Left kidney (tissue), 2 donors: ENCODE results near the gene PDXK. TPM values are rescaled to one million over a fixed set of nuclear protein-coding genes. Genes with fewer than 3 reads are reported as not detected.
"Not testable (repeated sequence)": the region's sequence is repeated elsewhere in the genome, so short reads cannot be mapped to it uniquely, and the experiment has no call there.

ENCODE experiments used
- DNase-seq: peaks from one replicate; pipeline ENCODE4 v3.0.0-alpha.2; 2013
- polyA plus RNA-seq: library from polyadenylated mRNA; unstranded; fragments of 120-200 nt; gene quantifications from one replicate; pipeline ENCODE4 v1.2.1, GENCODE V29; 2013; ENCODE audit not compliant: insufficient read length

Gene PDXK
- polyA plus RNA-seq, 1 donor = 80.2 TPM

GRCh38 chr21:43694437-43695079 is 24.4 kb upstream of the PDXK start:
- no peak for DNase-seq

- no peak for DNase-seq
These were observed 22.7 kb upstream of the PDXK start for GRCh38 chr21:43696214-43696613.

GRCh38 chr21:43697758-43698643 is 20.9 kb upstream of the PDXK start:
- no peak for DNase-seq

- DNase-seq = not testable (repeated sequence)
These were observed 19.5 kb upstream of the PDXK start for GRCh38 chr21:43699492-43699777.

DNA sequence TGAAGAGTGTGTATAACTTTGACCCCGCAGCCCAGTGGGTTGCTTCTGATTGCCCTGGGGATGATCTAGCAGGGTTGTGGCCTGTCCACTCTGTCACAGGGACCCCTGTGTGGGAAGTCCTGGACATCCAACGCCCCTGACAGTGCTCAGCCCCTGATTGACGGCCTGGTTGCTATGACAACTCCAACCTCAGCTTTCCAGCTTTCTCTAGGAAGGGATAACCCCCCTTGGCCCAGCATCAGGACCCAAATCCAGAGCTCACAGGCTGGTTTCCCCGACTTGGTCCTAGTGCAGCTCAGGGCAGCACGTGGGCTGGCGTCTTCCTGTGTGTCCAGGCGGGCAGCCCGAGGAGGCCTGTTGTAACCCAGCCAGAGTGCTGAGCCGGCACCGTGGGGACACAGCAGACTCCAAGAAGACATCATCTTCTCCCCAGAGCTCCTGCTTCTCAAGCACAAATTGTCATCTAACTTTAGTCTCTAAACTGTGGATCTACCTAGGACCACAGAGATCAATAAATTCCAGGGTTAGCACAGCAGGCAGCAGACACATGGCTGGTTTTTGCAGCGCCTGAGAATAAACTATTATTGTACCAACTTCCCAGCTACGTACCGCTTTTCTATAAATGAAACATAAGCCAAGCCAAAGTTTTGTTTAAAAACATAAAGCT is 18.9 kb upstream of the PDXK start:
- no peak for DNase-seq

- no peak for DNase-seq
These were observed 16.8 kb upstream of the PDXK start for GRCh38 chr21:43701936-43702784.

DNA sequence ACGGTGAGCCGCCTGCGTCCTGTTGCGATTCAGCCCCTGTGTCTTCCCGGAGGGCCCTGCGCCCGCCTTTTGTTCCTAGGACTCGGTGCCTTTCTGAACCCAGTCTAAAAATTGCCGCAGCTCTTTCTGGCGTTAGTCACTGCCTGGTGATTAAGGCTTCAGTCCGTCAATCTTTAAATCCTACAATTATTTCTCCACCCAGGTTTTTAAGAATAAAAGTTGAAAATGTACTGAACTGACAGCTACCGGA is 16.2 kb upstream of the PDXK start:
- no peak for DNase-seq

DNA sequence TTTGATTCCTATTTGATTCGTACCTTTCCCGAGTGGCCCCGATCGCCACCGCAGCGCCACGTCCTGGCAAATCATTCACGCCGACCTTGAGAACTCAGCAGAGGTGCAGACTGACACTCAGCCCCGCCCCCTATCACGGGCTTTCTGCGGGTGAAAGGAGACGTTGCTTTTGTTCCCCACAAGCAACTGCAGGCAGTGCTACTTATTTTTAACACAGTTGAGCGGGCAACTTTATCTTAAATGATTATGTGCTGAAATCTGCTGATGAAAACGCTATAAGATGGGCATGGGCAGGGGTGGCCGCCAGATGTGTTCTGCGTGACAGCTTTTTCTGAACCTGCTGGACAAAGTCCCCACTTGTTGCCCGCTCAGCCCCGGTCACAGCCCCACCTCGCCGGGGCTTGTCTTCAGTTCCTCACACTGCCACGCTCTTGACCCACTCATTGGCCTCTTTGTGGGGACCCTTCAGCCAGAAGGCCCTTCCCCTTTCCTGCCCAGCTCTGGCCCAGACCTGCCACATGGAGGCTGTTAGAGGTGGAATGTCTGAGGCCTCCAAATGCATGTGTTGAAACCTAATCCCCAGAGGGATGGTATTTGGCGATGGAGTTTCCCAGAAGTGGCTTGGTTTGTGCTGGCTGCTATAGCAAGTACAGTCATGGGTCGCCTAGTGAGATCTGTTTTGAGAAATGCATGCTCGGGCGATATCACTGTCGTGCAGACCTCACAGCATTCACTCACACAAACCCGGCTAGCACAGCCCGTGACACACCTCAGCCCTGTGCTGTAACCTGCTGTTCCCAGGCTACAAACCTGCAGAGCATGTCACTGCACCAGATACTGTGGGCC is 15.7 kb upstream of the PDXK start:
- DNase-seq = no peak

- DNase-seq = no peak
These were observed 11.5 kb upstream of the PDXK start for GRCh38 chr21:43707462-43707861.

DNA sequence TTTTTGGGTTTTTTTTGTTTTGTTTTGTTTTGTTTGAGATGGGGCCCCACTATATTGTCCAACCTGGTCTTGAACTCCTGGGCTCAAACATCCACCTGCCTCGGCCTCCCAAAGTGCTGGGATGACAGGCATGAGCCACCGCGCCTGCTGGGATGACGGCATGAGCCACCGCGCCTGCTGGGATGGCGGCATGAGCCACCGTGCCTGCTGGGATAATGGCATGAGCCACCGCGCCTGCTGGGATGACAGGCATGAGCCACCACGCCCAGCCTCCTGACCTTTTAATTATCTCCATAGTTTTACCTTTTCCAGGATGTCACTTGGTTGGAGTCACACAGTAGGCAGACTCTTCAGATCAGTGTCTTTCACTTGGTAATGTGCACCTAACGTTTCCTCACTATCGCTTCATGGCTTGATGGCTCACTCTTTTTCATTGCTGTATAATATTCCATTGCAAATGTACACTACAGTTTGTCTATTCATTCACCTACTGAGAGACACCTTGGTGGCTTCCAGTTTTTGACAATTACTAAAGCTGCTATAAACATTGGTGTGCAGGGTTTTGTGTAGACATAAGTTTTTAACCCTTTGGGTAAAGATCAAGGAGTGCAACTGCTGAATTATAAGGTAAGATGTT is 10.1 kb upstream of the PDXK start:
- no peak for DNase-seq

DNA sequence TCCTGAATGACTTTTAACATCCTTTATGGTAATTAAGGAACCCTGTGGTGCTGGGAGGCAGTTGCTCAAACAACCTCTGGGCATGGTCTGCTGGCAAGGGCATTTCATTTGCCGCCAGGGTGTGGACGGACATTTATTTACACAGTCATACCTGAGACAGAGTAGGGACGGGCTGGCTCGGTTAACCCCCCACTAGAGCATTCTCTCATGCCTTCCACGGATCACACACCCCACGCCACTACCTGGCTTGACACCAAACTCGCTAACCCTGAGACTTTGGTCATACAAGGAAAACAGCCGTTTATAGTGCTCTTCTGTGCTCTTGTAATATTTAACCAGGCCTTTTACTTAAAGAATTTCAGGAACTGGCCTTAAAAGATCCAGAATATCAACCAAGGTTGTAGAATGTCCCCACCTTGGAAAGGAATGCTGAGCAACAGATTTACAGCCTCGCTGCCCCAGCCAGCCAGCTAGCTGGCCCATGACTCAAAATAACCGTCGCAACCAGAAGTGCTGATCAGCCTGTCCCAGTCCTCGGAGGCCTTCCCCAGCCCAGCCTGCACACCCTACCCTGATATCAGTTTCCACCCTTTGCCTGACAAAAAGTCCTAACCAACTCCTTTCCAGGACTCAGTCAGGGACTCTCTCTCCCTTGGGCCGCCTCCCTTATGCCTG is 6.5 kb upstream of the PDXK start:
- peak; percentile 58 for DNase-seq

- DNase-seq = not testable (repeated sequence)
These were observed 5.8 kb upstream of the PDXK start for GRCh38 chr21:43713123-43713522.

- DNase-seq = no peak
These were observed 2.4 kb upstream of the PDXK start for GRCh38 chr21:43716376-43717165.

DNA sequence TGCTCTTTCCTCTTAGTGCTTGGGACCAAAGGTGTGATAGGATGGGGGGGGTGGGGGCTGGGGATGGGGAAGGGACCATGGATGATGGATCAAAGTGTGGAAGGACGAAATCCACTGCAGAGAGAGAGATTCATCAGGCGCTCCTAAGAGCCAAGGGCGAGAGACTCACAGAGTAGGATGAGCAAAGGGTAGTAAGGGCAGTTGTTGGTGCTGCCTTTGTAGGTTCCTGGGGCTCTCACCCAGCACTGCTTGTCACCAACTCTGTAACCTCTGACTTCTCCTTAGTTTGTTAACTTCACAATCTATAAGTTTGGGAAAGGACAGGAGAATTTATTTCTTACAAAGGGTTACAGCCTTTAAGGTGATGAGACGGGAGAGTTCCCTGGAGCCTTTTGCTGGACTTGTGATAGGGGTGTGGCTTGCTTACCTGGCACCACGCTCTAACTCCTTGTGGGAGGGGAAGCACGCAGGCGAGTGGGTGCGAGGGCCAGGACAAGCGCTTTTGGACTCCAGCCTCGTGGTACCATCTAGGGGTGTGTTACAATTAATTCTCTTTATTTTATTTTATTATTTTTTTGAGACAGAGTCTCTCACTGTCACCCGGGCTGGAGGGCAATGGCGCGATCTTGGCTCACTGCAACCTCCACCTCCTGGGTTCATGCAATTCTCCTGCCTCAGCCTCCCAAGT is 1.6 kb upstream of the PDXK start:
- no peak for DNase-seq

DNA sequence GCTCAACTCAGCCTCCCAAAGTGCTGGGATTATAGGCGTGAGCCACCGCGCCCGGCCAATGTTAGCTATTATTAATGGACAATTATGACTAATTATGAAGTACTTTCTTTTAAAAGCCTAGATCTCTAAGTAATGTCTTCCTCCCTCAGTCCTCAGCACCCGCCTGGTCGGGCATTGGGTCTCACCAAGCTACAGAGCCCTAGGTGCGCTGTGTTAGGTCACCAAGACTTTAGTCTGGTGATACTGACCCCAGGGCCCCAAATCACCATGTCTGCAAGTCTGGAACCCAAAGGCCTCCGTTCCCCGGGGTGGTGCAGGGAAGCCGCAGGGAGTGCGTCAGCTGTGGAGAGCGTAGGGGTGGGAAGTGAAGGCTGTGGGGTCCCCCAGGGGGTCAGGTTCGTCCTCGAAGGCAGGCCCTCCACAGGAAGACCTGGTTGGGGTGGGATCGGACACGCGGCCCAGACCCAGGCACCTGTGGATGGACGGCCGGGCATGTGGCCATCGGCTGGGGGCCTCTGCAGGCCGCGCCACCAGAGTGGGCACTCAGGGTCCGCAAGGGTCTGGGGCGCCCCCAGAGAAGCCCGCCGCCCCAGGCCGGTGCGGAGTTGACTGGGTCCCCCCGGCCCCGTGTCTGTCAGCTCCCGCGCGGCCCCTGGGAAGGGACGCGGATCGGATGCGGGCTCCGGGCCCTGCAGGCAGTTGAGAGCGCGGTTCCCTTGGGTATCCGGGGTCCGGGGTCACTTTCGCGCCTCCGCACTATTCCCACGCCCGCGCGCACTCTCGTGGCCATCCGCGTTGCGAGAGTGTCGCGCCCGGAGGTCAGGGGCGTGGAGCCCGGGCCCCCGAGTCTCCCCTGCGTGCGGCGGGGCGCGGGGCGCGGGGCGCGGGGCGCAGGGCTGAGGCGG is 710 bp upstream of the PDXK start:
- no peak for DNase-seq

GRCh38 chr21:43719748-43720538 is 1.0 kb downstream of the PDXK start:
- no peak for DNase-seq

DNA sequence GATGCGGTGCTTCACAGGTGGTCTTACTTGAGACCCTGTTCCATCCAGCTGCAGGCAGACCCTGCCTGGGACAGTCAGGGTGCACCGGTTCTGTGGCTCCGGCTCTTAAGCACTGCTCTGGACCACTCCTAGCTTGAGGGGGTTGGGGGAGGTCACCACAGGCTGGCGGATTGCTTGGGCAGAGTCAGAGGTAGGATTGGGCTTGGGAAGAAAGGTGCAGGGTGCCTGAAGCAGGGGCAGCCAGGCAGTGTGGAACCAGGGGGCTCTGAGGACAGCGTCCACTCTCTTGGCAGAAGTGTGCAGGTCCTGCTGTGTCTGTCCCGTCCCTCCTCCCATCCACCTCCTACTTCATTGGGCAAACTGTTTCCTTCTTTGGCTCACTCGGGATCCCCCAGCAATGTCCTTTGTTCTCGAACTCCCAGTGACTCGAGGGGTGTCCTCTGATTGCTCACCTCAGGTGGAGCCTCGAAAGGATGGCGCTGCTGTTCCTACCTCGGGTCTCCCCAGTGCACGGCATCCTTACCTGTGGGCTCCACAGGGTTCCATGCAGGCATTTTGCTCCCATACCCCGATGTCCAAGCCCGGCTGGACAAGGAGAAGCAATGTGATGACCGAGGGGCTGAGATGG is 1.7 kb downstream of the PDXK start:
- DNase-seq = no peak
